ENCODE data around the gene CACNB1. TPM values are rescaled to one million over a fixed set of nuclear protein-coding genes. Genes with fewer than 3 reads are reported as not detected.

The CACNB1 gene
- total RNA-seq, 1 experiment from 2014 or later = 20.0 TPM

DNA sequence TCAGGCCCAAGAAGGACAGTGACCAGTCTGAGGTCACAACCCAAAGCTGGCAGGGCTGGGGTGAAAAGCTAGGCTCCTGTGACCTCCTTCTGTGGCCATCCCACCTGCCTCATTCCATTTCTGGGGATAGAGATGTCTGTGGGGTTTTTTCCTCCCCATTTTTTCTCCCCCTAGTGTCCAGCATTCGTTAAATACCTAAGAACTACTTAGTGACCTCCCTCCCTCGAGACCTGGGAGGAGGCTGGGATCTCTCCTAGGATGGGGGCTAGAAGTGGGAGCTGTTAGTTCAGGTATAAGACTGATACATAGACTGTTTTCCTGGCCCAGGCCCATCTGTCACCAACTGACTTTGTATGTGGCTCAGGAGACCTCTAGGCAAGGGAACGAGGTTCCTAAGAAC, 48.8 kb upstream of the CACNB1 start:
- Histone ChIP-seq H2BK15ac (ENCODE audit: low read depth, low read length) (no peak overlapping the region), H4K91ac (ENCODE audit: insufficient read length, low read depth, low read length) (no peak overlapping the region), H3K9ac (ENCODE audit: extremely low read depth, insufficient read length, low read length) (no peak overlapping the region), H2BK20ac (ENCODE audit: low read depth, low read length, poor library complexity, severe bottlenecking) (no peak overlapping the region), H2BK120ac (ENCODE audit: low read depth, low read length, poor library complexity, severe bottlenecking) (no peak overlapping the region), H4K5ac (ENCODE audit: insufficient read length, low read depth, low read length) (no peak overlapping the region), H3K23me2 (ENCODE audit: insufficient read length, low read depth, low read length, poor library complexity, severe bottlenecking) (no peaks in the 10 kb centered on the region), H2BK5ac (ENCODE audit: insufficient read length, low read length) (no peak overlapping the region), H2AFZ (ENCODE audit: low read length) (no peak overlapping the region), H4K20me1 (ENCODE audit: control insufficient read depth, insufficient read depth, insufficient read length) (peaks cover 2% of the 10 kb centered on the region), H2BK12ac (ENCODE audit: insufficient read length, low read depth, low read length) (no peak overlapping the region), H3K9me3 (ENCODE audit: control insufficient read depth, low read depth, low read length) (no peaks in the 10 kb centered on the region), H3K23ac (ENCODE audit: insufficient read length, low read depth, low read length) (no peak overlapping the region), H3K4me1 (ENCODE audit: insufficient read depth, low read length) (no peaks in the 10 kb centered on the region), H4K8ac (replicated peaks; ENCODE audit: insufficient read length, low read depth, low read length) (no peak overlapping the region), H2AK5ac (ENCODE audit: insufficient read length, low read length) (no peak overlapping the region), H3K27ac (ENCODE audit: insufficient read length, low read depth, low read length) (no peak overlapping the region), H3K18ac (ENCODE audit: insufficient read length, low read depth, low read length) (no peak overlapping the region), H3K56ac (ENCODE audit: insufficient read length, low read depth, low read length) (no peak overlapping the region), H3K14ac (ENCODE audit: insufficient read depth, low read length) (no peak overlapping the region), H3K27me3 (ENCODE audit: insufficient read depth, low read length) (no peaks in the 10 kb centered on the region), H3K4me2 (ENCODE audit: insufficient read depth, insufficient read length, low read length) (no peak overlapping the region), H3K79me1 (ENCODE audit: insufficient read depth, low read depth, low read length, poor library complexity, severe bottlenecking) (no peaks in the 10 kb centered on the region), H3K79me2 (ENCODE audit: insufficient read depth, low read length) (no peaks in the 10 kb centered on the region), H3K4ac (ENCODE audit: low read depth, low read length) (no peak overlapping the region), H3T11ph (ENCODE audit: low read length) (no peak overlapping the region)
- no peaks in the 10 kb centered on the region; a peak in 1 of 5 replicates for H3K9me3 Mint-ChIP-seq
- peaks cover 7 to 22% of the 10 kb centered on the region in 2 experiments for H3K4me1 Mint-ChIP-seq
- DNase-seq = no peak
- peaks cover 2% of the 10 kb centered on the region; the same call in 1 of the 2 replicates for H3K27me3 Mint-ChIP-seq (ENCODE audit: low read depth)
- no peaks in the 10 kb centered on the region for H3K36me3 Mint-ChIP-seq (ENCODE audit: insufficient read depth in 1 of 3, low read depth in 3 of 3)
- TF ChIP-seq CTCF (conservative IDR thresholded peaks at IDR 0.05) = no peak; the same call in 2 of the 3 replicates
- no CpG with 5 or more reads among the region's 3 CpGs for WGBS (ENCODE audit: extremely low coverage, insufficient read length, low lambda C conversion rate)
- no peak overlapping the region for H3K4me3 Mint-ChIP-seq
- H3K27ac Mint-ChIP-seq = no peak overlapping the region

Data from H9 (cell line).